GM21717 (cell line): ENCODE results near the gene TCP11L1.
A peak's percentile ranks its signal among the peaks of the same experiment; 100 is the strongest.

Experiments used
- ATAC-seq: cut with Tn5 transposase; IDR thresholded peaks from one replicate; pipeline ENCODE4 v1.9.1; 2021; ENCODE audit warnings: mild to moderate bottlenecking, moderate library complexity; ENCODE audit not compliant: unreplicated experiment

The TCP11L1 gene

GRCh38 chr11:33039274-33040032 lies at the start of gene TCP11L1:
Gene TCP11L1, plus strand, starts transcription at chr11:33039572. Its CDS starts 4,202 bp downstream, at chr11:33043774.
- ATAC-seq = peak; percentile 75

- ATAC-seq = no peak
These were observed 48.9 kb upstream of the TCP11L1 start for GRCh38 chr11:32990481-32990880.

- no peak for ATAC-seq
These were observed 47.9 kb upstream of the TCP11L1 start for GRCh38 chr11:32991427-32991826.

- ATAC-seq = no peak
These were observed 47.5 kb upstream of the TCP11L1 start for GRCh38 chr11:32991898-32992297.

DNA sequence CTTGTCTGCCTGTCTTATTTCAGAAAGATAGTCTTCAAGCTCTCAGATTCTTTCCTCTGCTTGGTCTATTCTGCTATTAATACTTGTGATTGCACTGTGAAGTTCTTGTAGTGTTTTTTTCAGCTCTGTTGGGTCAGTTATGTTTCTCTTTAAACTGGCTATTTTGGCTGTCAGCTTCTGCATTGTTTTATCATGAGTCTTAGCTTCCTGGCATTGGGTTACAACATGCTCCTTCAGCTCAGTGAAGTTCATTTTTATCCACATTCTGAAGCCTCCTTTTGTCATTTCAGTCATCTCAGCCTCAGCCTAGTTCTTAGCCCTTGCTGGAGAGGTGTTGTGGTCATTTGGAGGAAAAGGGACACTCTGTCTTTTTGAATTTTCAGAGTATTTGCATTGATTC lies 39.2 kb upstream of the TCP11L1 start:
- no peak for ATAC-seq

DNA sequence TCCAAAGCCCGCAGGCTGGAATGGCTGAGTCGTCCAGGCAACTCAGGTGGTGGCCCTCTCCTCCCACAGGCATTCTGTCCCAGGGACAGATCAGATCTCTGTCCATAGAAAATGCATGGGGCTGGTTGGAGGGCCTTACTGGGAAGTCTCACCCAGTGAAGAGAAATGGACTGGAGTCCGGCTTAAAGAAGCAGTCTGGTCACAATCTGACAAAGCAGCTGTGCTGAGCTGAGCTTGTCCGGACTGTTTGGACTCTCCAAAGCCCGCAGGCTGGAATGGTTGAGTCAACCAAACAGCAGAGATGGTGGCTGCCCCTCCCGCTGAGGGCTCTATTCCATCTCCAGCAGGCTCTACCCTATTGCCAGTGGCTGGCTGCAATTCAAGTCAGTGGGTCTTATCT lies 38.1 kb upstream of the TCP11L1 start:
- no peak for ATAC-seq

- no peak for ATAC-seq
These were observed 37.4 kb upstream of the TCP11L1 start for GRCh38 chr11:33001751-33002542.

DNA sequence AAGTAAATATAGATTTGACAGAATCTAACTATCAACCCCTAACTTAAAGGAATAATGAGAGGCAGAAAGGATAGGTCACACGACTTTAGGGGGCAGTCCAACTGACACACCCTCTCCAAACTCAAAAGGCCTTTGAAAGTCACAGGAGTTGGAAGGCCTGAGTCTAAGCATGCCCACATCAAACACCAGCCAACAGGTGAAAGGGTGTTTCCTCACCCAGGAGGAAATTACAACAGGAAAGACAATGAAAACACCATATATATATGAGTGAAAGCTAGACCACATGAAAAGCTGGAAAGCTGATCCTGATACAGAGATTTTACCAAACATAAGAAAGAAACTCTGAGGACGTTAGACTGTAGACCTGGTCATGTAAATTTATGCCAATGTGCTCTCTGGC lies 34.2 kb upstream of the TCP11L1 start:
- ATAC-seq = no peak

DNA sequence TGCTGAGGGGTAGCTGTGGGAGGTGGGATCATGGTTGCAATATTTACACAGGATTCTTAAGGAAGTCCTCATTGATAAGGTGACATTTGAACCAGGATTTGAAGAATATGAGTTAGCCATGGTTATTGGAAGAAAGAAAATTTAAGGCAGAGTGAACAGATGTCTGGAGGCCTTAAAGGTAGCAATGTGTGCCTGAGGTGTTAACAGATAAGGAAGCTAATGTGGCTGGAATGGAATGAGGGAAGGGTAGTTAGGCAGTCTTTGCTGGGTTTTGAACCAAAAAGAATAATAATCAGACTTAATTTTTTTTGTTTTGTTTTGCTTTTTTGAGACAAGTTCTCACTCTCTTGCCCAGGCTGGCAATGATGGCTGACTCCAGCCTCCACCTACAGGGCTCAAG lies 33.4 kb upstream of the TCP11L1 start:
- ATAC-seq = no peak

- ATAC-seq = no peak
These were observed 25.6 kb upstream of the TCP11L1 start for GRCh38 chr11:33013755-33014154.

DNA sequence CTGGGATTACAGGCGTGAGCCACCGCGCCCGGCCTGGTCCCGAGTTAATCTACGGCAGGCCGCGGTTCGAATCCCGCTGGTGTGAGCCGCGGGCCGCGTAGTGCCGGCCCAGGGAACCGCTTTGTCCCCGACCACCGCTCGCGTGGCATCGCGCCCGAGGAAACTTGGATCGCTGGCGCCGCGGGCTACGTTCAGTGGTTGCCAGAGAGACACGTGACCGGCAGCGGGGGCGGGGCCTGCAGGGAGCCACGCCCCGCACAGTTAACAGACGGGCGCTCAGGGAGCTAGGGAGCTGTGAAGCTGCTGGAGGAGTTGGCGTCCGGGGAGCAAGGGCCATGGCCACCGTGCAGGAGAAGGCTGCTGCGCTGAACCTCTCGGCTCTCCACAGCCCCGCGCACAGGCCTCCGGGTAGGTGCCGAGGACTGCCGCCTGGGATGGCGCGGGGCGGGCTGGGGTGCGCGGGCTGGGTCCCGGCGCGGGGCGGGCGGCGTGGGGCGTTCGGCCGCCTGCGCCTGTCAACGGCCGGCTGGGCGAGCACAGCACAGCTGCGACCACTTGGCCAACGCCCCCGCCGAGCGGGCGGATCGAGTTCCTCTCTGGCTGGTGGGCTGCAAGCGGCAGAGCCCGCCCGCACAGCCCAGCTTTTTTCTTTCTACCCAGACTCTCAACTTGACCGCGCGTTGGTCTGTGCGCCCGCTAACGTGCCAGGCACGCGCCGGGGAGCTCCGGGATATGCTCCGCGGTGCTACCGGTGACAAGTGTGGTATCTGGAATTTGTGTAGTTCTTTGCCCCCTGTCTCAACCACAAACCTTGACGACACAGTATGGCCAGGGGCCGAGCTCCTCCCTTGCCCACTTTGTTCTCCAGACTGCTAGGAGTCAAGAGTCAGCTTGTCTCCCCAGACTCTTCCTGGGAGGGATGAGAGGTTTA lies 23.5 kb upstream of the TCP11L1 start, which contains the start of gene DEPDC7:
Gene DEPDC7, plus strand, starts transcription at position 258 of the 931 bp plus-strand sequence. Its CDS starts 78 bp downstream, at position 336.
- ATAC-seq = peak; percentile 62

DNA sequence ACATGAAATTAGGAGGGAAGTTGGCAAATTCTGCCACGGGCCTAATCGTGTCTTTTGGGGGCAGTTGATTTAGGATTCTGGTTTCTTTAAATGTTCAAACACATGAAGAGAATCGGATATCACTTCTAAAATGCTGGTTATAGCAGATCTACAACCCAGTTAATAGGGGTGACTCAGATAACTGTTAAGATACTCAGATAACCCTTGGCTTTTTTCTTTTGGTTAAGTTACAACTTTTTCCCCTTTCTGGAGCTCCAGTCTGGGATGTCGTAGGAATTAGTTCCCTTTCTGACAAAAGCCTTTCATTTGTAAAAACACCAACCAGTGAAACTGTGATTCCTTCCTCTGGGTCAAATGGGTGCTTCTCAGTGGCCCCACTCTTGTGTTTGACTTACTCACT lies 22.7 kb upstream of the TCP11L1 start:
- ATAC-seq = no peak

DNA sequence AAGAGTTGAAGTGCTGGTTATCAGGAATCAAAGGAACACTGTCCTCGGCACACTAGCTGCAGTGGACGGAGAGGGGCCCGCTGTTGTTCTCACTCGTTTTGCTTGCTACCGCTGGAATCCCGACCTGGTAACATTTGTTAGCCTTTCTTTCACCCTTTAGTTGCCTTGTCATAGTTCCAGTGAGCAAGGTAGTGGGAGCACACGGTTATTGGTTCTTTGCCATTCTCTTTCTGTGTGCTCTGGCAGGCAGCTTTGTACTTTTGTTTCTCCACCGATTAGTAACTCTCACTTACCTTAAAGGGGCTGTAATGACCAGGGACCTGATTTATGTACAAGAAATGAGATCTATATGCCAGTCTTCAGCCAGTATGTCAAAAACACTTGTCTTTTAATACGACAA lies 21.9 kb upstream of the TCP11L1 start:
- ATAC-seq = no peak

GRCh38 chr11:33017965-33018364 lies 21.4 kb upstream of the TCP11L1 start:
- no peak for ATAC-seq

GRCh38 chr11:33018840-33019239 lies 20.5 kb upstream of the TCP11L1 start:
- ATAC-seq = no peak

DNA sequence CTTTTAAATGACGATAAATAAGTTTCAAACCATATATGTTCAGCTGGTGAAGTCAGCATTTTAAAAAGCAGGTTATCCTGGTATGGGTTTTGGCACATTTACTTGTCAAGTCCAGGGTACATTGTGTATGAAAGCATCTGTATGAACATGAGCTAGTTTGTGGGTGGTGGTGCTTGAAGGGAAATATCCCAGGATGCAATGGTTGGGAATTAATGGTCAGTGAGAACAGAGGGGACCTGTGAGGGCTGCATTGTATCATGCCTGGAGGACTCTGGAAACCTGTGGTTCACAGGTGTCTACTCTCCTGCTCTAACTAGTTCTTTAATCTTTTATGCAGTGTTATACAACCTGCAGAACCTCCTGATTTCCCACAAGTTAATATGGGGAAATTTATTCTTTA lies 17.9 kb upstream of the TCP11L1 start:
- ATAC-seq = no peak

DNA sequence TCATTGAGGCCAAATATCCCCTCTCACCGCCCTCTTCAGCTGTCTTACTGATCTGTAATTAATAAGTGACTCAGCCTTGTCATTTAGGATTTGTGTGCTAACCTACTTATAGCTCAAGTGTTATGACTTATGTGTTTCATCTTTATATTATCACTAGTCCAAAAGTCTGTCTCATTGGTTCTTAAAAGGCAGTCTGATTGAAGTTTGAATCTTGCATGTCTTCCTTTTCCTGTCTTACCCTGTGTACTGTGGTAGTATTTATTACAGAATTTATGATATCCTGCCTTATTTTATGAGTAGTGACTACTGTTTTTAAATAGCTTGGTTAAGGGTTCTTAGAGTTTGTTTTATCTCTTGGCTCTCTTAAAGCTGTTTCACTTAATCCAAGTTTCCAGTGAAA lies 17.4 kb upstream of the TCP11L1 start:
- no peak for ATAC-seq

DNA sequence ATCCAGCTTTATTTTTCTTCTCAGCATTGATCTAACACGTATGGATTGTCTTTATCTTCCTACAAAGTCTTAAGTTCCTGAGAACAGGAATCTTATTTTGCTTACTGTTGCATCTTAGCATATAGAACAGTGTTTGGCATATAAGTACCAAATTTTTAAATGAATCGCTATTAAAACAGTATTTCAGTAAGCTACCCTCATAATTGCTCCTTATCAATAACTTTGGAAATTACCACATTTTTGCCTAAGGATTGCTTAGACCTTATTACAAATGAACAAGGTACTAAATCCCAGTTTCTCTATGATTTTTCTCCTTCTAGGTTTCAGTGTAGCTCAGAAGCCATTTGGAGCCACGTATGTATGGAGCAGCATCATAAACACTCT lies 14.0 kb upstream of the TCP11L1 start:
- no peak for ATAC-seq

DNA sequence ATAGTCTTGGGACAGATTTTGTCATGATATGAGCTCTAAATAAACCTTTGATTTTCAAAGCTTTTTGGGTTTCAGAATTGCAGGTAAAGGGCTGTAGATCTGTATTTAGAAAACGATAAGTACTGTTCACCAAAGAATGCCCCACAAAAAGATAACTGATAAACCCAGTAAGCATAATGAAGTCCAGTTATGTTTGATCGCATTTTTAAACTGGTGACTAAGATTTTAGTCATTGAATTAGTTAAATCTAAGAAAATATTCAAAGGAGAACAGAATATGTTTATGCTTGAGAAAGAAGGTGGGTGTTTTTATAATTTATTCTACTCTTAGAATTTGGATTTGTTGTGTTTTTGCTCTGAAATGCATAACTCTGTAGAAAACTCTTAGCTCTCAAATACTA lies 12.1 kb upstream of the TCP11L1 start:
- ATAC-seq = no peak

GRCh38 chr11:33027846-33028536 lies 11.4 kb upstream of the TCP11L1 start:
- ATAC-seq = no peak

GRCh38 chr11:33028537-33028914 lies 10.8 kb upstream of the TCP11L1 start:
- ATAC-seq = no peak
